GM12891 (cell line): ENCODE data around the gene PDGFD.

ENCODE experiments used
- DNase-seq: peaks from one replicate; pipeline ENCODE4 v3.0.0; 2011; ENCODE audit warnings: low spot score; ENCODE audit not compliant: insufficient read length
- FAIRE-seq: peaks from 2 replicates; lab custom pipeline; 2011; peaks lifted over from hg19 to GRCh38; lab: Jason Lieb, UNC
- PAX5 ChIP-seq: IDR thresholded peaks from 2 replicates; pipeline ENCODE4 v1.6.1; 2011; ENCODE audit warnings: low read length, moderate library complexity, mild to moderate bottlenecking; ENCODE audit not compliant: insufficient read depth, severe bottlenecking
- POLR2A ChIP-seq: IDR thresholded peaks from 2 replicates; pipeline ENCODE4 v1.6.1; 2011; ENCODE audit warnings: low read depth, low read length, control low read depth
- POLR2AphosphoS5 ChIP-seq: IDR thresholded peaks from 2 replicates; pipeline ENCODE4 v1.6.1; 2011; ENCODE audit warnings: low read depth, low read length, control low read depth
- POU2F2 ChIP-seq: IDR thresholded peaks from 2 replicates; pipeline ENCODE4 v1.6.1; 2011; ENCODE audit warnings: low read depth, mild to moderate bottlenecking, control low read depth, low read length, moderate library complexity
- SPI1 ChIP-seq: IDR thresholded peaks from 2 replicates; pipeline ENCODE4 v1.6.1; 2011; ENCODE audit warnings: low read depth, low read length, control low read depth
- TAF1 ChIP-seq: IDR thresholded peaks from 2 replicates; pipeline ENCODE4 v1.6.1; 2011; ENCODE audit warnings: low read depth, low read length, control low read depth

PDGFD gene

GRCh38 chr11:103889679-103890078 is 274.3 kb downstream of the PDGFD start:
- DNase-seq (no peak), FAIRE-seq (no peak)
- no peak for TF ChIP-seq SPI1
- no peak for TF ChIP-seq POLR2A
- no peak for TF ChIP-seq TAF1
- no peak for TF ChIP-seq PAX5
- no peak for TF ChIP-seq POU2F2
- TF ChIP-seq POLR2AphosphoS5: no peak

- TF ChIP-seq PAX5: no peak
- no peak for FAIRE-seq
- no peak for DNase-seq
These were observed 275.4 kb downstream of the PDGFD start for GRCh38 chr11:103888541-103888951.

GRCh38 chr11:103887001-103887658 is 276.8 kb downstream of the PDGFD start:
- TF ChIP-seq POLR2A (no peak), SPI1 (no peak), PAX5 (no peak), POU2F2 (no peak), POLR2AphosphoS5 (no peak)
- no peak for FAIRE-seq
- DNase-seq: no peak

GRCh38 chr11:103883856-103884255 is 280.1 kb downstream of the PDGFD start:
- FAIRE-seq (no peak), DNase-seq (no peak)
- TF ChIP-seq TAF1 (no peak), SPI1 (no peak)

GRCh38 chr11:103883291-103883690 is 280.7 kb downstream of the PDGFD start:
- FAIRE-seq (no peak), DNase-seq (no peak)
- TF ChIP-seq SPI1 (no peak), POLR2AphosphoS5 (no peak), POLR2A (no peak), PAX5 (no peak), TAF1 (no peak), POU2F2 (no peak)

GRCh38 chr11:103881584-103881983 is 282.4 kb downstream of the PDGFD start:
- no peak for FAIRE-seq
- TF ChIP-seq SPI1 (no peak), PAX5 (no peak), POLR2AphosphoS5 (no peak), TAF1 (no peak), POLR2A (no peak), POU2F2 (no peak)
- no peak for DNase-seq

- TF ChIP-seq POLR2AphosphoS5 (no peak), POU2F2 (no peak), TAF1 (no peak), POLR2A (no peak), PAX5 (no peak), SPI1 (no peak)
- FAIRE-seq: no peak
- no peak for DNase-seq
These were observed 283.0 kb downstream of the PDGFD start for GRCh38 chr11:103880968-103881367.

GRCh38 chr11:103878646-103879045 is 285.3 kb downstream of the PDGFD start:
- DNase-seq (no peak), FAIRE-seq (no peak)
- TF ChIP-seq POLR2A: no peak
- no peak for TF ChIP-seq POU2F2
- TF ChIP-seq PAX5: no peak
- no peak for TF ChIP-seq TAF1
- TF ChIP-seq POLR2AphosphoS5: no peak
- no peak for TF ChIP-seq SPI1

- DNase-seq (no peak), FAIRE-seq (no peak)
- TF ChIP-seq PAX5 (no peak), POU2F2 (no peak), POLR2AphosphoS5 (no peak), SPI1 (no peak), TAF1 (no peak), POLR2A (no peak)
These were observed 286.7 kb downstream of the PDGFD start for GRCh38 chr11:103877221-103877620.

GRCh38 chr11:103875855-103876510 is 288.0 kb downstream of the PDGFD start:
- TF ChIP-seq SPI1 (peak; percentile 32; the same call in 1 of the 2 replicates), POLR2AphosphoS5 (no peak)
- FAIRE-seq (no peak), DNase-seq (no peak)
